Erythroblast (primary cell): ENCODE results near the gene UBE2U.

Experiments
- DNase-seq, 2 experiments: peaks; one replicate each; lab custom pipeline; 2025; lab: John Stamatoyannopoulos, UW
- GATA1 ChIP-seq: IDR thresholded peaks from 2 replicates; pipeline ENCODE4 v1.6.1; 2011; ENCODE audit warnings: low read depth, mild to moderate bottlenecking, control low read depth, low read length, moderate library complexity
- POLR2A ChIP-seq: IDR thresholded peaks from 2 replicates; pipeline ENCODE4 v1.6.1; 2011; ENCODE audit warnings: mild to moderate bottlenecking, low read length

Gene UBE2U

GRCh38 chr1:64203420-64203819 is at the start of gene UBE2U:
UBE2U (plus strand) TSS chr1:64203623; CDS start chr1:64204051, 428 bp downstream.
- TF ChIP-seq GATA1 (no peak), POLR2A (no peak)
- no peak for DNase-seq

GRCh38 chr1:64155278-64155677 is 48.1 kb upstream of the UBE2U start:
- DNase-seq = no peak
- TF ChIP-seq POLR2A = no peak

GRCh38 chr1:64161357-64161941 is 42.0 kb upstream of the UBE2U start:
- no peak for DNase-seq
- TF ChIP-seq POLR2A (no peak), GATA1 (no peak)

- TF ChIP-seq GATA1 (no peak), POLR2A (no peak)
- DNase-seq = no peak
Observed at GRCh38 chr1:64162151-64162550, 41.3 kb upstream of the UBE2U start.

GRCh38 chr1:64162804-64163203 is 40.6 kb upstream of the UBE2U start:
- DNase-seq = no peak
- TF ChIP-seq GATA1 (no peak), POLR2A (no peak)

- DNase-seq = no peak
- TF ChIP-seq POLR2A (no peak), GATA1 (no peak)
Observed at GRCh38 chr1:64163431-64163830, 40.0 kb upstream of the UBE2U start.

- no peak for DNase-seq
Observed at GRCh38 chr1:64163970-64164369, 39.5 kb upstream of the UBE2U start.

GRCh38 chr1:64166629-64167028 is 36.8 kb upstream of the UBE2U start:
- DNase-seq = no peak
- TF ChIP-seq GATA1 (no peak), POLR2A (no peak)

More at GRCh38 chr1:64163970-64164369, 39.5 kb upstream of the UBE2U start:
- TF ChIP-seq POLR2A = no peak
- TF ChIP-seq GATA1 = no peak

- DNase-seq = no peak
- no peak for TF ChIP-seq GATA1
- no peak for TF ChIP-seq POLR2A
Observed at GRCh38 chr1:64167176-64167575, 36.2 kb upstream of the UBE2U start.

GRCh38 chr1:64171246-64171645 is 32.2 kb upstream of the UBE2U start:
- TF ChIP-seq GATA1 (no peak), POLR2A (no peak)
- no peak for DNase-seq

GRCh38 chr1:64171797-64172281 is 31.6 kb upstream of the UBE2U start:
- TF ChIP-seq GATA1 = no peak
- TF ChIP-seq POLR2A = no peak
- no peak for DNase-seq

- no peak for DNase-seq
Observed at GRCh38 chr1:64172458-64172983, 30.9 kb upstream of the UBE2U start.

GRCh38 chr1:64173336-64173940 is 30.0 kb upstream of the UBE2U start:
- TF ChIP-seq GATA1 (no peak), POLR2A (no peak)
- no peak for DNase-seq

More at GRCh38 chr1:64172458-64172983, 30.9 kb upstream of the UBE2U start:
- no peak for TF ChIP-seq POLR2A
- TF ChIP-seq GATA1 = no peak

- TF ChIP-seq GATA1 (no peak), POLR2A (no peak)
- no peak for DNase-seq
Observed at GRCh38 chr1:64175639-64176038, 27.8 kb upstream of the UBE2U start.
